GM18870 (cell line): ENCODE results near the gene FKBP1B.
"Not testable (repeated sequence)": the region's sequence is repeated elsewhere in the genome, so short reads cannot be mapped to it uniquely, and the experiment has no call there.

Experiments used
- ATAC-seq: cut with Tn5 transposase; IDR thresholded peaks from one replicate; pipeline ENCODE4 v1.9.1; 2021; ENCODE audit warnings: moderate library complexity; ENCODE audit not compliant: unreplicated experiment

The FKBP1B gene

DNA sequence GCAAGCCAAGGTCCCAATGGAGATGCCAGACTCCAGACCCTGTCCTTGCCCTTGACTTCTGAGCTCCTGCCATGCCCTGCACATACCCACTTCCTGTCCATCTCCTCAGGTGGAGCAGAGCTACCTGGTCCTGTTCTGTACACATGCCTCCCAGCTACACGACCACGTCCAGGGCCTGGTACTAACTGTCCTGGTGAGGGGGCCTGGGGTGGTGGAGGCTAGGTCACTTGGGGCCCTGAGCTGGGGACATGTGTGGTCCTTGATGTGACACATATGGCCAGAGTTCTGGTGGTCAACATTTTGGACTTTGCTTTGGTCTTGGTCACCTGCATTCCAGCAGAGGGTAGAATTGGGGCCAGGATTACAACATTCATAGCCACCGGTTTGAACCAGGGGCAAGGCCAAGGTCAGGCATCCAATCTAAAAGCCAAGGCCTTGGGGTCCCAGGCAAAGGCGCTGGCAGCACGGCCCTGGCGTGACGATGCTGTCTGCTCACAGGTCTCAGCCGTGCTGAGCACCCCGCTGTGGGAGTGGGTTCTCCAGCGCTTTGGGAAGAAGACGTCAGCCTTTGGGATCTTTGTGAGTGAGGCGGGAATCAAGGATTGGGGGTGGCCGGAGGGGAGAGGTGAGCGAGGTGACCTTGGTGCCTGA lies 27.1 kb upstream of the FKBP1B start:
- ATAC-seq: no peak

DNA sequence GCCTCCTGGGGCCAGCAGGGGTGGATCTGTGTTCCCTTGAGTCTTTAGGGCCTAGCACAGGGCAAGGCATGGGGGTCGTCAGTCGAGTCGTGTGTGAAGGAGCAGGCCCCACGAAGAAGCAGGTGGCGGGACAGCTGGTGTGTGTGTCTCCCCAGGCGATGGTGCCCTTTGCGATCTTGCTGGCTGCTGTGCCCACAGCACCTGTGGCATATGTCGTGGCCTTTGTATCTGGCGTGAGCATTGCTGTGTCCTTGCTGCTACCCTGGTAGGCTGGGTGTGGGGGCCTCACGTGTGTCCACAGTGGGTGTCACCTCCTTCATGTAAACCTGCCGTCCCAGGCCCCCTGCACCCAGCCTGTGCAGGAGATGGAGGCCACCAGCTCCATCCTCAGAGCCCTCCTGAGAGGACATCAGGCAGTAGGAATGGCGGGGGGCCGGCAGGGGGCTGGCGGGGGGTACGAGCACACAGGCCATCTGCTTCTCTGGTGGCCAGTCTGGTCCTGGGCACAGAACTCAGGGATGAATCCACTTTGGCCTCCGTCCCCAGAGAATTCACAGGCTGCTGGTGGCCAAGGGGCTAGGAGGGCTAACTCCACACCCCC lies 26.5 kb upstream of the FKBP1B start:
- ATAC-seq: no peak

DNA sequence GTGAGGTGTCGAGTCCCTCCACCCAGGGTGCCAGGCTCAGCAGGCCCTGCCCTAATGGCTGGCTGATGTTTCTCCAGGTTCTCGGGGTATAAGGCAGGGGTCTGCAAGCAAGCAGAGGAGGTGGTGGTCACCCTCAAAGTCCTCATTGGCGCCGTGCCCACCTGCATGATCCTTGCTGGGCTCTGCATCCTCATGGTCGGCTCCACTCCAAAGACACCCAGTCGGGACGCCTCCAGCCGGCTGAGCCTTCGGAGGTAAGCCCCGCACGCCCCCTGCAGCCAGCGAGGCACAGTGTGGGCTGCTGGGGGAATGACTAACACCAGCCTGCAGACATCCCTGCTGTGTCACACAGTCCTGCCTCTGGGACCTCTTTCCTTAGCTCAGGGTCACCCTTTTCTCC lies 25.5 kb upstream of the FKBP1B start:
- no peak for ATAC-seq

DNA sequence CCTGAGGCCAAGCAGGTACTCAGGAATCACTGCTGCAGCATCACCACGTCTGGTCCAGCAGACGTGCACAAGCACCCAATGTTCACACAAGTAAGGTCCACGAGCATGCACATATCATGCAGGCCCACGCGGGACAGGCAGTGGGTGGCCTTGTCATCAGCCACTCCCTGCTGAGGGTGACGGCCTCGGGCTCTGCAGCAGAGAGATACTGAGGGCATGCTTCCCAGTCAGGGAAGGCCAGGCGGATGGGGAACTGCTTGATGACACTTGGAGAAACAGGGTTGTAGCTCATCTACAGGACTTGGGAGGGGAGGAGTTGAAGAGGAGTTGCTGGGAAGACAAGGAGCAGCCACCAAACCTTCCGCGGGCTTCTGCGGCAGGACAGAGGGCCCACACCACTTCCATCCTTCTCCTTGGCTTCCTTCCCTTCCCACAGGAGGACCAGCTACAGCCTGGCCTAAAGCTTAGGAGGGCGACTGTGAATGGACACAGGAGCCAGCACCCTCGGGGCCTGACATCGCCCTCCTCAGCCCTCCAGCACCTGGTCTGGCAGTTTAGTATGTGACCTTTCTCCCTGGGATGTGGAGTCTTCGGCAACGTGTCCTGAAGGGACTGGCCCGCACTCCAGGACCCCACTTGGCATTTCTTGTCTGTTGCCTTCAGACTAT lies 24.4 kb upstream of the FKBP1B start:
- ATAC-seq: no peak

DNA sequence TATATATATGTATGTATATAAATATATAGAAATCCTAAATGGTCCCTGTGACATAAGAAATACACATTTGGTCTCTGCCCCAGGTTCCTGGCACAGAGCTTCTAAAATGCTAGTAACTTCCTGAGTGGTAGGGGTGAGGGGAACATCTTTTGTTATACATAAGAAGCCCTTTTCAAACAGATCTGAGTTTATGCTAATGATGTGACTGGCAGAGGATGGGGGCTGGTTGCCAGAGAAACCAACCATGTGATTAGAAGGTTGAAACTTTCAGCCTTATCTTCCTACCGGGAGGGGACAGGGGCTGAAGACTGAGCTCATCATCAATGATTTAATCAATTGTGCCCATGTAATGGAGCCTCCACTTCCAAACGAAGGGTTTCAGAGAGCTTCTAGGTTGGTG lies 23.3 kb upstream of the FKBP1B start:
- ATAC-seq: no peak

DNA sequence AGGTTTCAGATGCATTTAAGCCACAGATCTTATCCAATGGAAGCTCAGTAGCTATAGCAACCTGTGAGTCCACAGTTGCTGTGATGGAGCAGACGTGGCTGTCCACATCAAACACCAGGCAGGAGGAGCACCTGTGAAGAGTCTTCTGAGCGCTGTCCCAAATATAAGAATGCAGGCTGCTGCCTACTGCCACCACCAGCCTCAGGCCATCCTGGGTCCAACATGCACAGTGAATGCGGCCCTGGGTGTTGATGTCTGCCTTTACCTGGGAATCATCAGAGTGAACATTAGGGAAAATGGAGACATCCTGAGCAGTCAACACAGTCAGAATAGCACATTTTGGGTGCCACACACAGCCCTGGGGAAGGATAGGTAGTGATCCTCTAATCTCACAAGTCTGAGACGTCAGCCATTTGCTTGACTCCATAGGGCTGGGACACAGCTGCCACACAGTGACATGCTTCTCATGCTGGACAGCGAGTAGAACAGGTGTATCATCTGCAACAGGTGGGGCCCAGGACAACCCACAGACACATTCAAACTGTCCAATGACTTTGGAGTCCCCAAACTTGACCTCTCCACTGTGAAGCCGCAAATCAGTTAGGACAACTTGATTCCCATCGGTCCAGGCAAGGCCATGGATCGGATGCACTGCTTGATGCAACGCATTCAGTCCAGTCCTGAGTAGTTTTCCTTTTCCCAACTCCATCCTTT lies 10.6 kb upstream of the FKBP1B start:
- no peak for ATAC-seq

DNA sequence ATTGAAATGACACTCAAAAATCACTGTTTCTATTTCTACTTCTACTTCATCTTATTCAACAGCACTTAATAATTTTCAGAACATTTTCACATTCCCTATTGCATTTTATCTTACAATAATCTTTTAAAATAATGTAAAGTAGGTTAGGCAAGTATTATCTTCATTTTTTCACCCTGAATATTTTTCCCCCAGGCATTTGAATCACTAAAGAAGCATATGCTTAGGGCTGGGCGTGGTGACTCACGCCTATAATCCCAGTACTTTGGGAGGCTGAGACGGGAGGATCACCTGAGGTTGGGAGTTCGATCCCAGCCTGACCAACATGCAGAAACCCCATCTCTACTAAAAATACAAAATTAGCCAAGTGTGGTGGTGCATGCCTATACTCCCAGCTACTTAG lies 9.0 kb upstream of the FKBP1B start:
- no peak for ATAC-seq

DNA sequence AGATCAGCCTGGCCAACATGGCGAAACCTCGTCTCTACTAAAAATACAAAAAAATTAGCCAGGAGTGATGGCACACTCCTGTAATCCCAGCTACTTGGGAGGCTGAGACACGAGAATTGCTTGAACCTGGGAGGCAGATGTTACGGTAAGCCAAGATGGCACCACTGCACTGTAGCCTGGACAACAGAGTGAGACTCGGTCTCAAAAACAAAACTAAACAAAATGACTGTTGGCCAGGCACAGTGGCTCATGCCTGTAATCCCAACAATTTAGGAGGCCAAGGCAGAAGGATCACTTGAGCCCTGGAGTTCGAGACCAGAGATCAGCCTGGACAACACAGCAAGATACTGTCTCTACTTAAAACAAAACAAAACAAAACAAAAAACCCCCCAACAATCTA lies 6.4 kb upstream of the FKBP1B start:
- not testable (repeated sequence) for ATAC-seq

DNA sequence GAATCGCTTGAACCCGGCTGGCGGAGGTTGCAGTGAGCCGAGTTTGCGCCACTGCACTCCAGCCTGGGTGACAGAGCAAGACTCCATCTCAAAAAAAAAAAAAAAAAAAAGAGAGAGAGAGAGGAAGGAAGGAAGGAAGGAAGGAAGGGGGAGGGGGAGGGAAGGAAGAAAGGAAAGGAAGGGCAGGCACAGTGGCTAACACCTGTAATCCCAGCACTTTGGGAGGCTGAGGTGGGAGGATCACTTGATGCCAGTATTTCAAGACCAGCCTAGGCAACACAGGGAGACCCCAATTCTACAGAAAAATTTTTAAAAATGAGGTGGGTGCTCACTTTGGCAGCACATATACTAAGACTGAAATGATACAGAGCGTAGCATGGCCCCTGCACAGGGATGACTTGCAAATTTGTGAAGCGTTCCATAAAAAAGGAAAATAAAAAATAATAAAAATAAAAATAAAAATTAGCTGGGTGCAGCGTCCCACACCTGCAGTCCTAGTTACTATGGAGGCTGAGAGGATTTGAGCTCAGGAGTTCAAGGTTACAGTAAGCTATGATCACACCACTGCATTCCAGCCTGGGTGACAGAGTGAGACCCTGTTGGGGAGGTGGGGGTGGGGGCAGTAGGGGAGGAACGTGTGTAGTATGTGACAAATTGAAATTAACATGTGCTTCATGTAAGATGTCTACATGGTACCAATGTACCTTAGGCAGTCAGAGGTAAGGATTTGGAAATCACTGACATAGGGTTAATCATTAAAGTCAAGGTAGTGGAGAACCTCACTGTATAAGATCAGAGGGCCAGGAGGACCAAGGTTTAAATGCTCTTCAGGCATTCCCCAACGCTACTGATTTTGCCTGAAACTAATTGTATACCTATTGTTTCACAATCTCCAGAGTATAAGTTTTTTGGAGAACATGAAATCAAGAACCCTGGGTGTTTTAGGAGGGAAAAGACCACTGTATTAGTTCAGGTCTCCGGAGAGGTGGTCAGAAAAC lies 3.7 kb upstream of the FKBP1B start:
- ATAC-seq: no peak

DNA sequence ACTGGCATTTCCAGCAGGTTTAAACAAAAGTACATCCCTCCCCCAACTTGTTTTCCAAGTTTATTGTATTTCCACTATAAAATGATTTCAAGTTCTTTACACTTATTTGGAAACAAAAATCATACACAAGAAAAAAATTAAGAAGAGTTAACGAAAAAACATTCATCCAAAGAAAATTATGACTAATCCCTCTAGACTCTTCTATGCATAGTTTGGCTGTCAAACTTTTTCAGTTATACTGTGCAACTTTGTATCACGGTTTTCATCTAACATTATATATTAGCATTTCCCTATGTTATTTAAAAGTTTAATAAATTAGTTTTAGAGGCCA lies 3.0 kb upstream of the FKBP1B start:
- no peak for ATAC-seq

DNA sequence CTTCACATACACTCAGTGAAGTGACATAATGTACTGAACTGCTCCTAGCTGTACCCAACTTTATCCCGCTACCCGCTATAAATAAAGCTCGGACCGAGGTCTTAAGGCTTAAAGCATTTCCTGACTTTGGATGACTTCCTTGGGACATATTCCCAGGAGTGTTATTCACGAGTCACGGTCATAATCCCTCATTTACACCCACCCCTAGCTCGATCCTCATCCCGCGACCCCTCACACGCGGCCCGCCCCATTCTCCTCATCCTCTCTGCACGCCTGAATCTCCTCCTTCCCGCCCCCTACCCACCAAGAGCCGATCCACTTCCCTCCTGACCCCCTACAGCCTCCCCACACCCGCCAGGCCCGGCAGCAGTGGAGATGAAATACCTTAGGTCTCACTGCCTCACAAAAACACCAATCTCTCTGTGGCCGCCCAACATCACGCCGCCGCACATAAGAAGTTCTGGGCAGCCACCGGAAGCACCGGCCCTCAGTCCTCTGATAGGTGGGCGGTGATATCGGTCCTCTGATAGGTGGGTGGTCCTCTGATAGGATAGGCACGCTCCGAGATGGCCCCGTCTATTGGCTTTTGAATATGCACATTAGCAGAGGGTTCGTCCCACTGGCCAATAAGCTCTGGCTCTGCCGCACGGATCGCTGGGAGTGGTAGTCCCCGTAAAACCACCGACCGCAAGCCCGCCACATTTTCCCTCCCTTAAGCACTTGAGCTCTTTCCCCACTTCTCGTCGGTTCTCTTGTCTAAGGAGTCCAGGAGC lies 2.4 kb upstream of the FKBP1B start, which contains the start of gene WDCP:
WDCP (minus strand) TSS at position 462 of the 773 bp plus-strand sequence. CDS start 7,897 bp downstream, outside the sequence.
- ATAC-seq: peak; percentile 99

DNA sequence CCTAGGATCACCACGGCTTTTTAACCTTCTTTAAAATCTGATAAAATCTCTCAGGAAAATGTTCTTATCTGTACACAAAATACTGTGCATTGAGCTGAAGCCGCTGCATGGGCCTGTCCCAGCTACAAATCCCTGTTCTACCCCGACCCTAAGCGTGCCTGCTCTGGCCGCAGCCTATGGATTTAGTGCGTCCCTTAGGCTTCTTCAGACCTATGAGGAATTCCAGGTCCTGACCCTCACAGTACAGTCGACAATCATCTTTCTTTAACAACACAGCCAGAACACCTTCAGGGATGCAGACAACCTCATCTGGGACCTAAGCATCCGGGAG lies 1.9 kb upstream of the FKBP1B start:
- ATAC-seq: no peak

DNA sequence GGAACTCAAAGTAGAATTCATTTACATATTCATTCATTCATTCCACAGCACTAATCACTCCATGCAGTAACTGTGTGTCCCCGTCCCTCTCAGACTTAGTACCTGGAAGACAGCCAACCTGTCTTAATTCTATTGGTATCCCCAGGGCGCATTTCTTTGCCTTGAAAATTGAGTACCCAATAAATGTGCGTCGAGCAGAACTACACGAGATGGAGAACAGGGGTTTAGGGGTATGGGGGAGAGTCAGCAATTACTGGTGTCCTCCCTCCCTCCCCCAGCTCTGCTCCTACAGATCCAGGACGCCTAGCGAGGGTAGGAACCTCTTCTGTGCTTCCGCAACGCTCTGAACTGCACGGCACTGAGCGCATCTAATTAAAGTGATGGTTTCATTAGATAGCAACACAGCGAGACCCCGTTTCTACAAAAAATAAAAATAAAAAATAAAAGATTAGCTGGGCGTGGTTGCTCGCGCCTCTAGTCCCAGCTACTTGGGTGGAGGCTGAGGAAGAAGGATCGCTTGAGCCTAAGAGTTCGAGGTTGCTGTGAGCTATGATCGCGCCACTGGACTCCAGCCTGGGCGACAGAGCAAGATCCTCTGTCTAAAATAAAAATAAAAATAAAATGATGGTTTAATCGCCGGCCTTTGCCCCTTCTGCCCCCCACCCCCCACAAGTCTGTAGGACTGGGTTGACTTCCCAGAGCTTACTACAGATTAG lies 614 bp upstream of the FKBP1B start:
- no peak for ATAC-seq

DNA sequence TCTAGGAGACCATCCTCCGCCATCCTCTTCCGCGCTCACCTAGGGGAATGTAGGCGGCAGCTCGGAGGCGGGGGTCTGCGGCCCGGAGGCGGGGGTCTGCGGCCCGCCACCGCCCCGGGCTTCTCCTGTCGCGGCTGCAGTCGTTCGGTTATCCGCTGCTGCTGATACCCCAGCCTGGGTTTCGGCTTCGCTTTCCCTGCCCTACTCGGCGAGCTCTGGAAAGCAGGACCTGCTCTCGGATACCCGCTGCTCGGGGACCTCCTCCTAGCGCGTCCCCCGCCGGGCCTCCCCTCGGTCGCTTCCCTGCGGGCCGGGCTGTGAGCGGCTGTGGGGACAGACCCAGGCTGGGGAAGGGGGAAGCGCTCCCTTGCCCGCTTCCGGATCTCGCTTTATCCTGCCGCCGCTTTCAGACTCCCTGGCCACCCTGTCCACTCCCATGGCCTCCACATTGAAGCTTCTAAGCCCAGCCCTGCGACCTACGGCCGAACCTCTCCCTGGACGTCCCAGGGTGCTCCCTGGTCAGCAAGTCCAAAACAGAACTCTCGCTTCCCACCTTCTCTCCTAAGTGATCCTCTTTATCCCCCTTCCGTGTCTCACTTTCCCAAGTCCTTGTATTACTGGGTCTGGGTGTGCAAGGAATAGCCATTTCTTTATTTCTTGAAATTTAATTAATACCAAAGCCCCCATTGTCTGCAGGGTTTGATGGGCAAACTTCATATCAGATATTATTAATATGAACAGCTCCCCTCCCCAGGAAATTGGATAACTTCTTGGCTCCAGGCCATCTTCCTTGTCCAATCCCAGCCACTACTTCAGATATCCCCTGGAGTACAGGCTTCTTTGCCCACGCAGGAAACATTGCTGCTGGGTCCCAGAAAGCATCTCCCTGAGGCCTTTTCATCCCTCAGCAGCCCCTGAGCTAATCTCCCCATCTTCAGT lies 769 bp downstream of the FKBP1B start:
- no peak for ATAC-seq

DNA sequence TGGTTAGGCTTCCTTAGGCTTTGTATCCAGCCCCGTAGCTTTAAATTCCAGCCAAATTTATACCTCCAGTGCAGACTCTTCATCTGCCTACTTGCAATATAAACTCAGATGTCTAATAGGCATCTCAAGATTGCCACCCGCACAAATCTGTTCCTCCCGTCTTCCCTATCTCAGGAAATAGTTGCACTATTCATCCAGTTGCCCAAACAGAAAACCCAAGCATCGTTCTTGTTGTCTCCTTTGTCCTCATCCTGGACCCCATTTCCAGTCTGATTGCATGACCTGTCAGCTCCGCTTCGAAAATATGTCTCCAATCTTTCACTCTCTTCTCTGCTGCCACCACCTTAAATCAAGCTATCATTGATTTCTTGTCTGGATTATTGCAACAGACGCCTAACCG lies 2.3 kb downstream of the FKBP1B start:
- ATAC-seq: no peak

DNA sequence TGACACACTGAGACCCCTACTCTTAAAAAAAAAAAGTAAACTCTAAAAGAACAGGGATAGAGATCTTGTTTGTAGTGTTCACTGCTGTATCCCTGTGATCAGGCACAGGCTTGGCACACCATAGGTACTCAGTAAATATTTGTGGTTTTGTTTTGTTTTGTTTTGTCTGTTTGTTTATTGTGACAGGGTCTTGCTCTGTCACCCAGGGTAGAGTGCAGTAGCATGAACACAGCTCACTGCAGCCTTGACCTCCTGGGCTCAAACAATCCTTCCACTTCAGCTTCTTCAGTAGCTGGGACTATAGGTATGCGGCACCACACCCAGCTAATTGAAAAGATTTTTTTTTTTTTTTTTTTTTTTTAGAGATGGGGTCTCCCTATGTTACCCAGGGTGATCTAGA lies 3.4 kb downstream of the FKBP1B start:
- no peak for ATAC-seq

DNA sequence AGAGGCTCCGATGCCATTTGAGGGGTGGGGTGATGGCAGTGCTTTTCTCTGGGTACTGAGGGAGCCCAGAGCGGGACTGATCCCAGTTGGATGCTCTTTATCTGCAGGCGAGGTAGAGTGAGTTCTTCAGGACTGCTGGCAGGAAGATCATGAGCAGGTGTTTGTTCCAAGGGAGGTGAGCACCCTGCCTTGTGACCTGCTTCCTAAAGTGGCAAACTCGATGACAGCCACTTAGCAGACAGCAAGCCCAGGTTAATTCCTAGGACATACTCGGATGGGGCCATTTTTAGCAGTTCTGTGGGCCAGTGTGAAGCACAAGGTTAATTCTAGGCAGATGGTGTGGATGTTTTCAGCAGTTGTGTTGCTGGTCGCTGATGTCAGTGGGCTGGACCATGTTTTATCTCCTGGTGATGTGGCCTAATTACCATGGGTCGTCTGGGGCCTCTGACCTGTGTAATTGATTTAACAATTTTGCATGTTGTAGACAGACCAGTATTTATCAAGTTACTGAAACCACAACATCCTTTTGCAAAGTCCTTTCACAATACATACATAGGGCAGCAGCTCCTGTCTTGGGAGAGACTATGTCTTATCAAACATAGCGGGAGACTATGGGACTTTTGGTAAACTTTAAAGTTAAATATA lies 4.9 kb downstream of the FKBP1B start:
- ATAC-seq: no peak

DNA sequence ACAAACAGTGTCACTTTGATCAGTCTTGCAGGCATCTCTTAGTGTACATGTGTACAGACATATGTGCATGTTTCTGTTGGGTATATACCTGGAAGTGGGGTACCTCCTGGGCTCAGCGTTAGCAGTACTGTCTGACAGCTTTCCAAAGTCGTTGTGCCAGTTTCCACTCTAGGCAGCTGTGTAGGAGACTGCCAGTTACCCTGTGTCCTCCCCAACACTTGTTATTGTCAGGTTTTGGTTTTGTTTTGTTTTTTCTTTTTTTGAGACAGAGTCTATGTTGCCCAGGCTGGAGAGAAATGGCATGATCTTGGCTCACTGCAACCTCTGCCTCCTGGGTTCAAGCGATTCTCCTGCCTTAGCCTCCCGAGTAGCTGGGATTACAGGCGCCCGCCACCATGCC lies 6.2 kb downstream of the FKBP1B start:
- ATAC-seq: no peak
